Mesenchymal stem cell (in vitro differentiated cells and primary cell): ENCODE data around the gene CCNE1.
"Not testable (repeated sequence)": the region's sequence is repeated elsewhere in the genome, so short reads cannot be mapped to it uniquely, and the experiment has no call there.

Experiments used
- DNase-seq: peaks from one replicate; pipeline ENCODE4 v3.0.0-alpha.2; 2013
- H2AFZ ChIP-seq: one replicate; pipeline ENCODE4 v1.6.1; 2013; ENCODE audit warnings: low read depth, mild to moderate bottlenecking, control low read depth, inconsistent platforms, low read length, moderate library complexity
- H2AK5ac ChIP-seq: 2 replicates; pipeline ENCODE4 v1.6.1; 2013; ENCODE audit warnings: low read length, moderate library complexity, mild to moderate bottlenecking, inconsistent platforms; ENCODE audit not compliant: severe bottlenecking
- H2BK120ac ChIP-seq: one replicate; pipeline ENCODE4 v1.6.1; 2013; ENCODE audit warnings: low read depth, mild to moderate bottlenecking, inconsistent platforms, low read length, moderate library complexity
- H2BK12ac ChIP-seq, 2 experiments: one replicate each; pipeline ENCODE4 v1.6.1; 2013; ENCODE audit warnings: inconsistent platforms in 2 of 2, low read length in 2 of 2, mild to moderate bottlenecking in 2 of 2, moderate library complexity in 2 of 2, control low read depth in 1 of 2
- H2BK15ac ChIP-seq: one replicate; pipeline ENCODE4 v1.6.1; 2013; ENCODE audit warnings: mild to moderate bottlenecking, low read depth, inconsistent platforms; ENCODE audit not compliant: poor library complexity, severe bottlenecking
- H2BK5ac ChIP-seq: 2 replicates; pipeline ENCODE4 v1.6.1; 2013; ENCODE audit warnings: low read depth, mild to moderate bottlenecking, low read length, control low read depth, inconsistent platforms; ENCODE audit not compliant: poor library complexity, severe bottlenecking
- H3K14ac ChIP-seq, 2 experiments: one replicate each; pipeline ENCODE4 v1.6.1; 2013; ENCODE audit warnings: inconsistent platforms in 2 of 2, low read length in 2 of 2, control low read depth in 1 of 2, mild to moderate bottlenecking in 1 of 2, moderate library complexity in 1 of 2
- H3K18ac ChIP-seq, 2 experiments: one replicate each; pipeline ENCODE4 v1.6.1; 2013; ENCODE audit warnings: inconsistent platforms in 2 of 2, low read length in 2 of 2, control low read depth in 1 of 2, low read depth in 1 of 2, mild to moderate bottlenecking in 1 of 2
- H3K23ac ChIP-seq, 2 experiments: one replicate each; pipeline ENCODE4 v1.6.1; 2013; ENCODE audit warnings: inconsistent platforms in 2 of 2, low read length in 2 of 2, mild to moderate bottlenecking in 2 of 2, moderate library complexity in 2 of 2, control low read depth in 1 of 2
- H3K27ac ChIP-seq: 2 replicates; pipeline ENCODE4 v1.5.1; 2013; ENCODE audit warnings: mild to moderate bottlenecking, moderate library complexity, low read length, control low read depth, inconsistent platforms; ENCODE audit not compliant: poor library complexity, severe bottlenecking
- H3K27me3 ChIP-seq, 2 experiments: 2 replicates each; pipeline versions ENCODE4 v1.6.1 to v1.7.0; 2013; ENCODE audit warnings: low read length in 2 of 2, mild to moderate bottlenecking in 2 of 2, moderate library complexity in 2 of 2, control low read depth in 1 of 2, inconsistent platforms in 1 of 2; ENCODE audit not compliant: control insufficient read depth in 1 of 2, insufficient read depth in 1 of 2
- H3K36me3 ChIP-seq, 2 experiments: 2 replicates each; pipeline versions ENCODE4 v1.6.1 to v1.7.0; 2013; ENCODE audit warnings: low read length in 2 of 2, control low read depth in 1 of 2, inconsistent platforms in 1 of 2, low read depth in 1 of 2, mild to moderate bottlenecking in 1 of 2; ENCODE audit not compliant: insufficient read depth in 2 of 2, control insufficient read depth in 1 of 2
- H3K4ac ChIP-seq, 2 experiments: one replicate each; pipeline ENCODE4 v1.6.1; 2013; ENCODE audit warnings: inconsistent platforms in 2 of 2, low read length in 2 of 2, mild to moderate bottlenecking in 2 of 2, moderate library complexity in 2 of 2, control low read depth in 1 of 2, low read depth in 1 of 2
- H3K4me1 ChIP-seq: 2 replicates; pipeline ENCODE4 v1.6.1; 2013; ENCODE audit warnings: low read depth, low read length, control low read depth; ENCODE audit not compliant: control insufficient read depth, insufficient read depth
- H3K4me2 ChIP-seq: 2 replicates; pipeline ENCODE4 v1.6.1; 2013; ENCODE audit warnings: low read length, mild to moderate bottlenecking, inconsistent platforms; ENCODE audit not compliant: poor library complexity, severe bottlenecking
- H3K4me3 ChIP-seq, 2 experiments: 2 replicates each; pipeline versions ENCODE4 v1.5.1 to v1.7.0; 2013; ENCODE audit warnings: low read length in 2 of 2, mild to moderate bottlenecking in 2 of 2, control low read depth in 1 of 2, low read depth in 1 of 2; ENCODE audit not compliant: insufficient read depth in 1 of 2
- H3K79me1 ChIP-seq: replicated peaks from 2 replicates; pipeline ENCODE4 v1.6.1; 2013; ENCODE audit warnings: mild to moderate bottlenecking, control low read depth, low read length, inconsistent platforms; ENCODE audit not compliant: poor library complexity, severe bottlenecking
- H3K9ac ChIP-seq: 2 replicates; pipeline ENCODE4 v1.7.0; 2013; ENCODE audit warnings: mild to moderate bottlenecking, low read length, moderate library complexity
- H3K9me3 ChIP-seq: 2 replicates; pipeline ENCODE4 v1.7.0; 2013; ENCODE audit warnings: mild to moderate bottlenecking, low read length; ENCODE audit not compliant: control insufficient read depth
- H4K8ac ChIP-seq: one replicate; pipeline ENCODE4 v1.6.1; 2013; ENCODE audit warnings: inconsistent platforms, mild to moderate bottlenecking, low read length, moderate library complexity
- H4K91ac ChIP-seq: one replicate; pipeline ENCODE4 v1.6.1; 2013; ENCODE audit warnings: mild to moderate bottlenecking, low read length, inconsistent platforms
- WGBS: methylation state at CpG from one replicate; pipeline ENCODE4 v1.1.7; 2013; ENCODE audit warnings: mixed read lengths; 5-methylcytosine and 5-hydroxymethylcytosine counted together

CCNE1 gene

GRCh38 chr19:29803951-29804350 is 7.8 kb upstream of the CCNE1 start:
- H3K9ac ChIP-seq, H4K91ac ChIP-seq, H3K4ac ChIP-seq, H3K4me2 ChIP-seq, H2BK12ac ChIP-seq, H3K79me1 ChIP-seq, H2BK15ac ChIP-seq, H2AFZ ChIP-seq, DNase-seq, H3K14ac ChIP-seq, H2BK5ac ChIP-seq, H2AK5ac ChIP-seq, H3K18ac ChIP-seq, H3K27ac ChIP-seq, H3K23ac ChIP-seq, H3K27me3 ChIP-seq, H3K9me3 ChIP-seq, H4K8ac ChIP-seq, H3K4me3 ChIP-seq, H3K4me1 ChIP-seq, H2BK120ac ChIP-seq, H3K36me3 ChIP-seq: not testable (repeated sequence)
- 88% methylated on average over 13 of the region's 13 CpGs for WGBS

GRCh38 chr19:29804493-29804892 is 7.3 kb upstream of the CCNE1 start:
- no peak overlapping the region for H2BK5ac ChIP-seq
- no peak overlapping the region for H2BK120ac ChIP-seq
- H3K9me3 ChIP-seq: no peaks in the 10 kb centered on the region

DNA sequence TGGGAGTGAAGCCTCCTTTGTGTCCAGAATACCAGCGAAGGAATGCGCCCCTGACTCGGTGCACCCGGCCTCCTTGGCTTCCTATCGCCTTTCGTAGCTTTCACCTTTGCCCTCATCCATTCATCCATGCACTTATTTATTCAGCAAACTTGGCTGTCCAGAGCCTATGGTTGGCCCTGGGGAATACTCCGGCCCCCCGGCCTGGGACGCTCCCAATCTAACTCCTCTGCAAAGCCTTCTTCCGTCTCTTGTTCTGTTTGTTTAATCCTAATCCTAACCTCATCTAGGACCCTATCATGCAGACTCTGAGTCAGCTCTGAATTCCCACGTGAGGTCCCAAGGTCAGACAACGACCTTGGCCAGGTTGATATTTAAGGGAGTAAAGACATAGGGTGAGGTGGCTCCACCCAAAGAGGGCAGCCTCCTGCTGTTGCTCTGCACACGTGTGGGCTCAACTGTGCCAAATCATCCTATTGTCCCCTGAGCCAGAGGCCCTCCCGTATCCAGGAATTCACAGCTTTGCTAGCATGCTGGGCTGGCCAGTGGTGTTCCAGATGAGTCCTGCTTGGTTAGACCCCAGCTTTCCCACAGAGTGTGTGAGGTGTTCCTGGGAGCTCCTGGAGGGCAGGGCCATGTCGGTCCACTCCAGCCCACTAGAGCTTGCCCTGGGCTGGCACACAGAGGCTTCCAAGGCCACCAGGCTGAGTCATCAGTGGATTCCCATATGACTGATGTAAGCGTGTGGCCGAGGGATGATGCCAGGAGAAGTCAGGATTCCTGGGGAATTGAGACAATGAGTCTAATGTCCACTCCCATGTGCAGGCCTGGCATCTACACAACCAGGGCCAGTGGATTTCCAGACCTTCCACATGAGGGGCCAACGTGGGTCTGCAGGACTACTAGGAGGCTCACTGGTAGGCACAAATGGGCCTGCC is 6.5 kb upstream of the CCNE1 start:
- 82% methylated on average over 17 of the region's 18 CpGs for WGBS
- no peak overlapping the region for H3K23ac ChIP-seq
- peak overlapping the region in 1 of 2 experiments; percentile 21 for H3K18ac ChIP-seq
- H3K27me3 ChIP-seq: no peaks in the 10 kb centered on the region
- H3K79me1 ChIP-seq: no peaks in the 10 kb centered on the region
- no peaks in the 10 kb centered on the region for H3K9me3 ChIP-seq
- H3K4me1 ChIP-seq: no peaks in the 10 kb centered on the region
- no peak overlapping the region for H4K91ac ChIP-seq
- no peak overlapping the region for H3K14ac ChIP-seq
- H2BK120ac ChIP-seq: no peak overlapping the region
- H2BK12ac ChIP-seq: no peak overlapping the region
- no peak overlapping the region for H3K4me3 ChIP-seq
- no peak overlapping the region for H4K8ac ChIP-seq
- H3K4me2 ChIP-seq: no peak overlapping the region
- no peak overlapping the region for H2BK15ac ChIP-seq
- no peak overlapping the region for H2BK5ac ChIP-seq
- H3K9ac ChIP-seq: no peak overlapping the region
- H3K4ac ChIP-seq: no peak overlapping the region
- DNase-seq: peak; percentile 14
- no peaks in the 10 kb centered on the region for H3K36me3 ChIP-seq
- H2AFZ ChIP-seq: no peak overlapping the region
- H3K27ac ChIP-seq: no peak overlapping the region
- no peak overlapping the region for H2AK5ac ChIP-seq

More at GRCh38 chr19:29804493-29804892, 7.3 kb upstream of the CCNE1 start:
- no peak overlapping the region for H3K4ac ChIP-seq
- H3K4me3 ChIP-seq: no peak overlapping the region
- no peak overlapping the region for H4K91ac ChIP-seq
- H4K8ac ChIP-seq: no peak overlapping the region
- no peak overlapping the region for H3K14ac ChIP-seq
- H3K27ac ChIP-seq: no peak overlapping the region
- H3K36me3 ChIP-seq: no peaks in the 10 kb centered on the region
- no peak overlapping the region for H3K23ac ChIP-seq
- H3K27me3 ChIP-seq: no peaks in the 10 kb centered on the region
- no peaks in the 10 kb centered on the region for H3K4me1 ChIP-seq
- no peak overlapping the region for H2AFZ ChIP-seq
- no peak overlapping the region for H3K9ac ChIP-seq
- 58% methylated on average over 3 of the region's 3 CpGs for WGBS
- no peak overlapping the region for H3K4me2 ChIP-seq
- no peak overlapping the region for H2AK5ac ChIP-seq
- H3K18ac ChIP-seq: no peak overlapping the region
- no peak for DNase-seq
- no peak overlapping the region for H2BK15ac ChIP-seq
- no peaks in the 10 kb centered on the region for H3K79me1 ChIP-seq
- H2BK12ac ChIP-seq: no peak overlapping the region

- Histone ChIP-seq H2BK15ac (no peak overlapping the region), H3K4me2 (no peak overlapping the region), H2BK5ac (no peak overlapping the region), H3K4me1 (peaks cover 5% of the 10 kb centered on the region), H3K18ac (no peak overlapping the region), H2AFZ (no peak overlapping the region), H4K91ac (no peak overlapping the region), H3K4ac (no peak overlapping the region), H3K79me1 (no peaks in the 10 kb centered on the region), H3K23ac (no peak overlapping the region), H3K27ac (no peak overlapping the region), H2AK5ac (no peak overlapping the region), H3K9me3 (no peaks in the 10 kb centered on the region), H2BK120ac (no peak overlapping the region), H4K8ac (peak overlapping the region; percentile 45), H3K27me3 (no peaks in the 10 kb centered on the region), H3K36me3 (no peaks in the 10 kb centered on the region), H2BK12ac (no peak overlapping the region), H3K9ac (no peak overlapping the region), H3K14ac (no peak overlapping the region), H3K4me3 (no peak overlapping the region)
- DNase-seq: peak; percentile 55
- WGBS: 69% methylated on average over 9 of the region's 10 CpGs
These were observed 5.5 kb upstream of the CCNE1 start for GRCh38 chr19:29806098-29806866.
